HG02884 (cell line): ENCODE data around the gene TOE1.
"Not testable (repeated sequence)": the region's sequence is repeated elsewhere in the genome, so short reads cannot be mapped to it uniquely, and the experiment has no call there.

Source experiments
- ATAC-seq: cut with Tn5 transposase; IDR thresholded peaks from one replicate; pipeline ENCODE4 v1.9.1; 2021; ENCODE audit warnings: mild to moderate bottlenecking, moderate library complexity; ENCODE audit not compliant: unreplicated experiment

TOE1 gene

DNA sequence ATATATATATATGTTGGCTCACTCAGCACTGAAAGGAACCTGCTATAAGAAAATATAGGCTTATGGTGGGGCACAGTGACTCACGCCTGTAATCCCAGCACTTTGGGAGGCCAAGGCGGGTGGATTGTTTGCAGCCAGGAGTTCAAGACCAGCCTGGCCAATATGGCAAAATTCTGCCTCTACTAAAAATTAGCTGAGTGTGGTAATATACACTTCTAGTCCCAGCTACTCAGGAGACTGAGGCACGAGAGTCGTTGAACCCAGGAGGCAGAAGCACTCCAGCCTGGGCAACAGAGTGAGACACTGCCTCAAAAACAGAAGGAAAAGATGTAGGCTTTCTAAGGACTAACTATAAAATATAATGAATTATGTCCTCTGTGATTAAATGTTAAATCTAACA, 14.9 kb downstream of the TOE1 start:
- no peak for ATAC-seq

DNA sequence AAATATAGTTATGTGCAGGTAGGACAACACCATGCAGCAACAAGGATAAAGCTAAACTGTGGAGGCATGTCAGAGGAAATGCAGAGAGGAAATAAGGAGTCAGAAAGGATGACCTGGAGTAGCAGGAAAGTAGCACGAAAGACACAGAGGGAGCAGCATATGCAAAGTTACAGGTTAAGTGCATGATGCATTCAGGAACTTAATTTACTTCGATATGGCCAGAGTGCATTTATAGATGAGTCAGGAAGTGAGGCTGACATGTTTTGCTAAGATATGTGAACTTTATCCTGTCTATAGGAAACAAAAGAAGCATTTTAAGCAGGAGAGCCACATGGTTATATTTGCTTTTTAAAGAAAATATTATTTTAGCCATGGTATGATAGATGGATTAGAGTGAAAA, 15.7 kb downstream of the TOE1 start:
- no peak for ATAC-seq

DNA sequence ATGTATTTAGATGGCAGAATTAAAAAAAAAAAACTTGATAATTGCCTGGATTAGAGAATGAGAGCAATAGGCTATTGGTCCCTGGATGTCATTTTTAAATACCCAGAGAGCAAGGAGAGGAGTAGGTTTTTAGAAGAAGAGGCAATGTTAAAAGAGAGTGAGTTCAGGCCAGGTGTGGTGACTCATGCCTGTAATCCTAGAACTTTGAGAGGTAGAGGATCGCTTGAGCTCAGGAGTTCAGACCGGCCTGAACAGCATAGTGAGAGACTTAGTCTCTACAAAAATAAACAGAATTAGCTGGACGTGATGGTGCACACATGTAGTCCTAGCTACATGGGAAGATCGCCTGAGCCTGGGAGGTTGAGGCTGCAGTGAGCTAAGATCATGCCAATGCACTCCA, 16.2 kb downstream of the TOE1 start:
- ATAC-seq: no peak

DNA sequence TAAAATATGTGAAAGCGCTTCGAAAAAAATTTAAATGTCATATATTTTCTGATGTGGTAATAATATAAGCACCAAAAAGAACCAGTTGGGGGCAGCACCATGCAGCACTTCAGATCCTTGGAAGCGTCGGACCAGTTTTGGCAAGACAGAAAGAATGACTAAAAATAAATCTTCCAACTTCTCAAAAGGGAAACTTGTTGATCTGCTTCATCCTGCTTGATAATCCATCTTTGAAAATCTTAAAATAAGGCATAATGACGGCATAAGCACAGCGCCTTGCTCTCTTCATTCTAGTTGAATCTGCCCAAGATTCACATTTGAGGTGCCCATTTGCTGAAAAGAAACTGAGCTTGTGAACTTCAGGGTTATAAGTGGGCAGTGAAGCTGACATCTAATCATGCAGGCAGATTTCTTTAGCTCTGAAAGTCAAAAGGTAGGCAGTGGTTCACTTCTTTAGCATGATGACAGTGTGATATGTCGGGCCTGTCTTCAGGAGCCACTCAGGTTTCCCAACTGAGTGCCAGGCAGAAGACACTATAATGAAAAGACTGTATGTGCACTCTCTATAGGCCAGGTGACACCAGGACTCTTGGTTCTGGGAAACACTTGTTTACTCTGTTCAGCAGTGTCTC, 20.0 kb downstream of the TOE1 start:
- no peak for ATAC-seq

DNA sequence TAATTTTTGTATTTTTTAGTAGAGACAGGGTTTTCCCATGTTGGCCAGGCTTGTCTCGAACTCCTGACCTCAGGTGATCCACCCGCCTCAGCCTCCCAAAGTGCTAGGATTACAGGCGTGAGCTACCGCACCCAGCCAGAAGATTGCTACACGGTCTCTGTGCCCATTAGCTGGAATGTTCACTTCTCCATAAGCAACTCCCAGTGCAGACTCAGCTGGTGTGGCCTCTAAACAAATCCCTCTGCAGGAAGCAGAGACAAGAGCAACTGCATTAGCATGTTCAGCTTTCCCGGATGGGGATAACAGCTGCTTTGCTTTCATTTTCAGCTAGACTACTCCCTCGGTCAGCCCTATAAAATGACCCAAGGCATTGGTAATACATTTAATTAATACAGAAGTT, 21.0 kb downstream of the TOE1 start:
- ATAC-seq: not testable (repeated sequence)

DNA sequence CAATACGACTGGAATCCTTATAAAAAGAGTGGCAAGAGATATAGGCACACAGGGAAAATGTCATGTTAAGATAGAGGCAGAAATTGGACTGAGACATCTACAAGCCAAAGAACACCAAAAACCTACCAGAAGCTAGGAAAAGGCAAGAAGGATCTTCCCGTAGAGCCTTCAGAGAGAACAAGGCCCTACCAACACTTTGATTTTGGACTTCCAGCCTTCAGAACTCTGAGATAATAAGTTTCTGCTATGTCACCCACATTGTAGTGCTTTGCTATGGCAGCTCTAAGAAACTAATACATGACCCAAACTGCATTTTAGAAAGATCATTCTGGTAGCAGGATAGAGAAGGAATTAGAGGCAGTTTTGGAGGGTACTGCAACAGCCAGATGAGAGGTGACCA, 24.3 kb downstream of the TOE1 start:
- no peak for ATAC-seq

DNA sequence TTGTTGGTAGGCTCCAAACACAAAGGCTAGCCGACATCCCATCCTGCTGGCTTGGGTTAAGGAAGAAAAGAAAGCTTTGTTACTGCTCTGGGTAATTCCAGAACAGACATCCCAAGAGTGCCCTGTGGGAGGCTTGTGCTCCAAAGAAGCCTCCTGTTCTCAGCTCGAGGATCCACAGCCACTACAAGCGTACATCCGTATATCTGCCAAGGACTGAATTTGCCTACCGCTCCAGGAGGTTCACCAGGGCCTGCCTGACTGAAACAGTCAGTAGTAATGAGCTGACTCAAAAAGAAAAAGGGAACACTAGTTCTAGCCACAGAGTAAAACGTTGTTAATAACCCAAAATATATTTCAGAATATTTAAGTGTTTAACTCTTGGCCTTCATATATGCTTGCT, 25.1 kb downstream of the TOE1 start:
- no peak for ATAC-seq

DNA sequence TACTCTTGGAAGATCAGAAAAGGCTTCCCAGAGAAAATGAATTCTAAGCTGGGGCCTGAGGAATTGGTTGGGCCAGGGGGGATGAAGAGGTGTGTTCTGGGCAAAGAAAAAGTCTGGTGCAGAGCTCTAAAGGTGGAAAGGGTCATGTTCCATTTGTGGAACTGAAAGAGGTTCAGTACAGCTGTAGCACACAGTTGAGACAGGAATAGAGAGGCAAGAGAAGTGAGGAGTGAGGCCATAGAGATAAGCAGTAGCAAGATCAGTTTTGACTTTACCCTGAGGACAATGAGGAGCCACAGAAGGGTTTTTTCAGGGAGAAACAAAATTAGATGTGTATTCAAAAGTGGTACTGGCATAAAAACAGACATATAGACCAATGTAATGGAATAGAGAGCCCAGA, 30.6 kb downstream of the TOE1 start:
- peak; percentile 62 for ATAC-seq

DNA sequence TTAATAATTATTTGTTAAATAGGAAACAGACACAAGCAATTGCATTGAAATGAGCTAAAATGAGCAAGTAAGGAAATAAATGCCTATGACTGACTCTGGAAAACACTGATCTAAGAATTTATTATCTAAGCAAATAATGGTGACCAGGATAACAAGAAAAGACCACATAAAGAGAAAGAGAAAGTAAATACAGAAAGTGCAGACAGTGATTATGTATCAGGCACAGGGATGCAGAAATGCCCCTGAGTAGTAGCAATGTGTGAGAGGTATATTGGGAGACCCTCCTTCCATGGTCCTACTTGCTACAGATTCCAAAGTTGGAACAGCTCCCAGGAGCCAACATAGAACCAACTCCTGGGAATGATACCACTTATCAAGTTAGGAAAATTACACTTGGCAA, 33.6 kb downstream of the TOE1 start:
- ATAC-seq: no peak

DNA sequence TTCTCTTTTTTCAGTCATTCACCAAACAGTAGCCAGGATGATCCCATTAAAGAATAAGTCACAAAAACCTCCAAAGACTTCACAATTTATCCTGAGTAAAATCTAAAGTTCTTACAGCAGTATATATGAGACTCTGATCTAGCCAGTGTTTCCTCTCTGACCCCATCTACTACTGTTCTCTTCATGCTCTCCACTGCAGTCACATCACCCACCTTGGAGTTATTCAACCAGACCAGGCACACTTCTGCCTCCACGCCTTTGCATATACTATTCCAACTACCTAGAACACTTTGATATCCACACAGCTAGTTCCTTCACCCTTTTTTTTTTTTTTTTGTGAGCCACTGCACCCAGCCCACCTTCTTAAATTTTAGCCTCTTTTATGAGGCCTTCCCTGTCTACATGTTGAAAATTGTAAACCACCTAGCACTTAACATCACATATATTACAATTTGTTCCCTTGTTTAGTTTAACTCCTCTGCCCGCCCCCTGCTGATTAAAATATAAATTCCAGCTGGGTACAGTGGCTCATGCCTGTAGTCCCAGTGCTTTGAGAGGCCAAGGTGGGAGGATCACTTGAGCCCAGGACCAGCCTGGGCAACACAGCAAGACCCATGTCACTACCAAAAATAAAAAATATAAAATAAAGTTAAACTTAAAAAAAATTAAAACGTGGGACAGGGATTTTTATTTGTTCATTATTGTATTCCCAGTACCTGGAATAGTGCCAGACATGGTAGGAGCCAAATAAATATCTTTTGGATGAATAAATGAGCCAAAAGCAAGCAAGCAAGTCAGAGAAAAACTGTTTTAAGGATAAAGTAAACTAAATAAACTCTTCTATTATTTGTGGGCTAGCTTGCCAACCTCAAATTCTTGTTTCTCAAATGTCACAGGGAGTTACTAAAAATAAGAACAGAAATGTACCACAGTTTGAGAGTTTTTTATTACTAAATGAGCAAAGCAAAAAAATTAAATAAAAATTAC, 35.4 kb downstream of the TOE1 start:
- ATAC-seq: no peak

DNA sequence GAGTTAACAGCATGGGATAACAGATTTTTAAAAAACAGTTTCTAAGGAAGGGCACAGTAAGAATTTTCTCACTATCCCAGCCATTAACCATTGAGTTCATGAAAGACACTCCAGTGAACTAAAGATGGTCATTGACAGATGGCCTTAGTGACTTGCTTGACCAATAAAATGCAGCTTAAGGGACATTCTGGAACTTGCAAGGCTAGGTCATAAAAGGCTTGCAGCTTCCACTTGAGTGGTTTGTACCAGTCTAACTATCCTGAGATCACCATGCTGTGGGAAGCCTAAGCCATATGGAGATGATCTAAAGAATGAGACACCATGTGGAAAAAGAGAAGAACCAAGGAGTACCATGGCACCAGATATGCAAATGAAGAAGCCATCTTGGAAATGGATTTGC, 38.2 kb downstream of the TOE1 start:
- ATAC-seq: no peak

DNA sequence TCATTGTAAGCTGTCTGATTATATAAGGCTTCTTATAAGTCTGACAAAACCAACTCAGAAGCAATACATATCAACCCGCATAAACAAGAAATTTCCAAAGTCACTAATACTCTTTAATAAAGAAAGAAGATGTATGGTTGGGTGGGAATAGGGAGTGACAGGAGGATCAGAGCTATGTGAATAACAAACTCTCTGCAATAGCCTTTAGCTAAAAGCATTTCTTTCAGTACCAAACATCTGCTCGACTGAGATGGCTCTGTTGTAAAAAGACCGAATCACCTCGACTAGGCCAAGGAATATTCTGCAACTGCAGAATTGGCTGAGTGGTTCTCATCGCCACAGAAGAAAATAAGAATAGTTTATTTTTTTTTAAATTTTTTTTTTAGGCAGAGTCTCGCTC, 39.6 kb downstream of the TOE1 start:
- ATAC-seq: no peak

DNA sequence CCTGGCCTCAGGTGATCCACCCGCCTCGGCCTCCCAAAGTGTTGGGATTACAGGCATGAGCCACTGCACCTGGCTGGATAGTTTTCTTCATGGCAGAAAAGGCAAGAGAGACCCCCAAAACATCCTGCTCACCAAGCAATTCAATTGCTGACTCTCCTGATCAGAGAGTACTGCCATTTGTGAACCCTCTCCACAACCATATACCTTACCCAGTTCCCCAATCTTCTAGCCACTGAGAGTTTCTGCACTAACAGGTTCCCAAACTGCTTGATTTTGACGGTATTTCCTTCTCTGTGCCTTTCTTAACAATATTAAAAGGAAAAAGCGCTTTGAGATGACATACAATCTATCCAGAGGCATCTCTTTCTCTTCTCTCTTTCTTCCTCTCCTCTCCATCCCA, 40.2 kb downstream of the TOE1 start:
- ATAC-seq: no peak

DNA sequence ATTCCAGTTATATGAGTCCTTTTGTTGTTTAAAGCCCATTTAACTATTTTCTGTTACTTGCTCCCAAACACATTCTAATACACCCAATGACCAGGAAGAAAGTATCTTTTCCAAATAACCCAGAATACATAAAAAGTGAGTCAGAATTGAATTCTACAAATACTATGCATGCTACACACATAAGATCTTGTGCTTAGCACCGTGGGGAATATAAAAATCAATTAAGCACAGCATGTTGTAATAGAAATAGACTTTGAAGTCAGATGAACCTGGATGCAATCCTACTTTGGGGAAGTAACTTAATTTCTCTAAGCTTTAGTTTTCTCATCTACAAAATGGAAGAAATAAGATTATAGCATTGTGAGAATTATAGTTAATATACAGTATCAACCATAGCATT, 40.8 kb downstream of the TOE1 start:
- ATAC-seq: no peak

DNA sequence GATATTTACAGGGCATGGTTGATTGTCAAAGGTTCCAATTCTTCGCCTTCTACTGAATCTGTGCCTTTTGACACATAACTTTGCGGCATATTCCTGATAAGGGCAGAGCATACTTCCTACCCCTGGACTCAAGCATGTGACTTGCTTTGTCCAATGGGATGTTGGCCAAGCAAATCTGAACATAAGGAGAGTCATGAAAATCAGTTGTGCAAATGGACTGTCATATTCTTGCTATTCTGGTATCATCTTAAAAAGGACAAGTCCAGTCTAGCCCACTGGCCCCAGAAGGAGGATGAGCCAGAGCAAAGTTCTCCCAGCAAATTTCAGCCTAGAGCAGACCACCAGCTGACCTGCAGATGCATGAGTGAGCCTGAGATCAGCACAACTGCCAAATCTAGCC, 41.3 kb downstream of the TOE1 start:
- ATAC-seq: no peak

DNA sequence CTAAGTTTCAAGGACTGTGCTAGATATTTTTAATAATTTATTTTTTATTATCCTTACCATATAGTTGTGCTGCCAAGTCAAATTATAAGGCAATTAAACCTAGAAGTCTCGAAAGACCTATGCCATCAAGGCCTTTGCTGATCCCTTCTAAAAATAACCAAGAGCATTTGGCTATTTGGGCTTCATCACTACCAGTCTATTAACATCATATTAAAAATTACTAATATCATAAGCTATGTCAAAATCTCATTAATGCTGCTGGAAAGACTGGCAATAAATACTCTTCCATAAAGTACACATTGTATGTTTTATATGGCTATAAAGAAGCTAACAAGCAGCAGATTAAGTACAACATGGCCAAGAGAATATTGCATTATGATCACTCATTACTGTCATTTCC, 43.2 kb downstream of the TOE1 start:
- ATAC-seq: no peak

DNA sequence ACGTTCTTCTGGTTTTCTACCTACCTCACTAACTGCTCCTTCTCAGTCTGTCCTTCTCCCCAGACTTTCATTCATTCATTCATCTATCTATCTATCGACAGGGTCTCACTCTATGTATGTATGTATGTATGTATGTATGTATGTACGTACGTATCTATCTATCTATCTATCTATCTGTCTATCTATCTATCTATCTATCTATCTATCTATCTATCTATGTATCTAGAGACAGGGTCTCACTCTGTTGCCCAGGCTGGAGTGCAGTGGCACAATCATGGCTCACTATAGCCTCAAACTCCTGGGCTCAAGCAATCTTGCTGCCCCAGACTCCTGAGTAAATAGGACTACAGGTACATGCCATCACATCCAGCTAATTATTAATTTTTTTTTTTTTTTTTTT, 44.2 kb downstream of the TOE1 start:
- not testable (repeated sequence) for ATAC-seq

DNA sequence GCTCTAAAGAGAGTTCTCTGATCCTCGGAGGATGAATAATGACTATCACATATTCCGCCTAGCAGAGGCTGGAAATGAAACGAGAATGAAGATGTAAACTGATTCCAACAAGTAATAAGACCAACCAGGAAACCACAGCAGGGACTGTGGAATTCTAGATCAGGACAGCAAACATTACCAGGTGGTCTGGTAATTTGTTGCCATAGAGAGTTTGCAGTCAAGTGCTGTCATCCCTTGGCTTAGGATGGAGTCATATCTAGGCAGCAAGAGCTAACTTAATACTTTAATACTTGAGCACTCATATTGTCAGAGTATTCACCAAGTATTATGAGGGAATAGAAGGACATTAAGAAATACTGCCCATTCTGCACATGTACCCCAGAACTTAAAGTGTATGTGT, 45.3 kb downstream of the TOE1 start:
- ATAC-seq: no peak

DNA sequence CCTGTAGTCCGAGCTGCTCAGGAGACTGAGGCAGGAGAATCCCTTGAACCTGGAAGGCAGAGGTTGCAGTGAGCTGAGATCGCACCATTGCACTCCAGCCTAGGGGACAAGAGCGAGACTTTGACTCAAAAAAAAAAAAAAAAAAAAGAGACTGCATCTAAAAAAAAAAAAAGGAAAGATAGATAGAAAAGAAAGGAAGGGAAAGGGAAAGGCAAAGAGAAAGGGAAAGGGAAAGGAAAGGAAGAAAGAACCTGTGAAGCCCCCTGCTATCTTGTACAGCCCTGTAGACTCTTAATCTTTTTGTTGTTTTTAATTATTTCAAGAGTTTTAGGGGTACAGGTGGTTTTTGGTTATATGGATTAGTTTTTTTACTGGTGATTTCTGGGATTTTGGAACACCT, 46.2 kb downstream of the TOE1 start:
- no peak for ATAC-seq
